ENCODE data around the gene TBC1D22B. TPM values are rescaled to one million over a fixed set of nuclear protein-coding genes. Genes with fewer than 3 reads are reported as not detected.

Gene TBC1D22B
- total and polyA plus RNA-seq, 2 experiments from 2014 or later: 9.1 to 19.9 TPM

GRCh38 chr6:37365791-37366190 lies 108.2 kb downstream of the TBC1D22B start:
- Mint-ChIP-seq H3K27ac (no peak overlapping the region), H3K4me3 (no peak overlapping the region), H3K4me1 (no peaks in the 10 kb centered on the region), H3K27me3 (ENCODE audit: insufficient read depth, low read depth, poor library complexity) (no peaks in the 10 kb centered on the region), H3K9me3 (no peaks in the 10 kb centered on the region), H3K36me3 (ENCODE audit: low read depth) (peaks cover 25% of the 10 kb centered on the region)
- TF ChIP-seq CTCF (conservative IDR thresholded peaks at IDR 0.05; ENCODE audit: low read depth in 2 of 2): peak in 1 of 2 experiments; percentile 5; a peak in 1 of 4 replicates
- TF ChIP-seq NANOG (IDR thresholded peaks at IDR 0.05; ENCODE audit: borderline replicate concordance): no peak
- Histone ChIP-seq H3K4me1 (ENCODE audit: insufficient read depth) (no peaks in the 10 kb centered on the region), H3K4me3 (no peak overlapping the region), H3K27ac (ENCODE audit: low read depth) (no peak overlapping the region), H3F3A (replicated peaks; ENCODE audit: low read depth) (no peaks in the 10 kb centered on the region), H3K9me2 (ENCODE audit: insufficient read depth) (no peaks in the 10 kb centered on the region), H3K79me2 (replicated peaks; ENCODE audit: insufficient read depth) (peaks cover 30% of the 10 kb centered on the region), H2AFZ (no peak overlapping the region), H3K27me3 (ENCODE audit: insufficient read depth) (no peaks in the 10 kb centered on the region), H4K20me1 (replicated peaks; ENCODE audit: insufficient read depth) (peaks cover 5% of the 10 kb centered on the region; the same call in 1 of the 2 replicates), H3K4me2 (no peak overlapping the region), H3K36me3 (ENCODE audit: insufficient read depth) (peaks cover 6% of the 10 kb centered on the region; the same call in 1 of the 2 replicates)
- peak; percentile 10 for DNase-seq (ENCODE audit: low spot score)
- ATAC-seq: no peak

GRCh38 chr6:37366910-37367309 lies 109.3 kb downstream of the TBC1D22B start:
- Histone ChIP-seq H4K20me1 (replicated peaks; ENCODE audit: insufficient read depth) (no peaks in the 10 kb centered on the region; the same call in 1 of the 2 replicates), H3K36me3 (ENCODE audit: insufficient read depth) (0 out of 2 replicates have a peak, but pooled peaks cover 12% of the 10 kb centered on the region), H3K9me2 (ENCODE audit: insufficient read depth) (no peaks in the 10 kb centered on the region), H3K4me1 (ENCODE audit: insufficient read depth) (no peaks in the 10 kb centered on the region), H3K27me3 (ENCODE audit: insufficient read depth) (no peaks in the 10 kb centered on the region), H3K27ac (ENCODE audit: low read depth) (no peak overlapping the region), H2AFZ (no peak overlapping the region), H3F3A (replicated peaks; ENCODE audit: low read depth) (no peaks in the 10 kb centered on the region), H3K79me2 (replicated peaks; ENCODE audit: insufficient read depth) (peaks cover 27% of the 10 kb centered on the region), H3K4me2 (no peak overlapping the region), H3K4me3 (no peak overlapping the region)
- ATAC-seq: no peak
- no peak overlapping the region for H3K27ac Mint-ChIP-seq
- H3K4me3 Mint-ChIP-seq: no peak overlapping the region
- H3K27me3 Mint-ChIP-seq (ENCODE audit: insufficient read depth, low read depth, poor library complexity): no peaks in the 10 kb centered on the region
- H3K9me3 Mint-ChIP-seq: no peaks in the 10 kb centered on the region
- no peaks in the 10 kb centered on the region for H3K4me1 Mint-ChIP-seq
- peaks cover 22% of the 10 kb centered on the region for H3K36me3 Mint-ChIP-seq (ENCODE audit: low read depth)
- no peak for DNase-seq (ENCODE audit: low spot score)
- TF ChIP-seq POLR2AphosphoS5 (IDR thresholded peaks at IDR 0.05; ENCODE audit: low read depth): no peak
- TF ChIP-seq EZH2 (IDR thresholded peaks at IDR 0.05; ENCODE audit: low read depth, unreplicated experiment): no peak
- TF ChIP-seq JUNB (IDR thresholded peaks at IDR 0.05; ENCODE audit: unreplicated experiment): no peak
- no peak for TF ChIP-seq EZH2phosphoT487 (IDR thresholded peaks at IDR 0.05; ENCODE audit: unreplicated experiment)
- TF ChIP-seq REST (IDR thresholded peaks at IDR 0.05; ENCODE audit: unreplicated experiment): no peak
- TF ChIP-seq ZNF331 (CRISPR knock-in tag; IDR thresholded peaks at IDR 0.05; ENCODE audit: low read depth): no peak
- TF ChIP-seq STAT1 (IDR thresholded peaks at IDR 0.05; ENCODE audit: unreplicated experiment): no peak
- TF ChIP-seq ZNF462 (CRISPR knock-in tag; IDR thresholded peaks at IDR 0.05): no peak
